Fibroblast of lung (primary cell): ENCODE data around the gene ZNF813. TPM values are rescaled to one million over a fixed set of nuclear protein-coding genes. Genes with fewer than 3 reads are reported as not detected.

Experiments
- DNase-seq, 2 donors: peaks; one replicate each; pipeline versions ENCODE4 v3.0.0 to v3.0.0-alpha.2; 2010; ENCODE audit warnings: low read depth in 2 of 2
- H2AFZ ChIP-seq: 2 replicates; pipeline ENCODE4 v1.5.1; 2012; ENCODE audit warnings: low read length, control low read depth, inconsistent platforms
- H3K27ac ChIP-seq: 2 replicates; pipeline ENCODE4 v1.5.1; 2011; ENCODE audit warnings: low read length, control low read depth; ENCODE audit not compliant: insufficient read depth
- H3K27me3 ChIP-seq: 2 replicates; pipeline ENCODE4 v1.5.1; 2011; ENCODE audit warnings: mild to moderate bottlenecking, low read length; ENCODE audit not compliant: control insufficient read depth, insufficient read depth
- H3K36me3 ChIP-seq: 2 replicates; pipeline ENCODE4 v1.5.1; 2011; ENCODE audit warnings: low read length; ENCODE audit not compliant: control insufficient read depth, insufficient read depth
- H3K4me1 ChIP-seq: 2 replicates; pipeline ENCODE4 v1.5.1; 2011; ENCODE audit warnings: low read length; ENCODE audit not compliant: control insufficient read depth, insufficient read depth; ENCODE audit errors: extremely low read depth
- H3K4me2 ChIP-seq: 2 replicates; pipeline ENCODE4 v1.5.1; 2011; ENCODE audit warnings: low read length, control low read depth; ENCODE audit not compliant: insufficient read depth; ENCODE audit errors: extremely low read depth
- H3K4me3 ChIP-seq, 4 experiments: fragments of 200-600 bp in 1 of 4; sonication (generic) in 1 of 4; replicated peaks in 1 of 4; 2 replicates each; pipeline ENCODE4 v1.5.1; 2011 to 2016; ENCODE audit warnings: low read length in 4 of 4, low read depth in 3 of 4, mild to moderate bottlenecking in 3 of 4, control low read depth in 2 of 4, inconsistent platforms in 1 of 4, mixed read lengths in 1 of 4; ENCODE audit not compliant: insufficient read depth in 1 of 4; ENCODE audit errors: control extremely low read depth in 1 of 4
- H3K79me2 ChIP-seq: 2 replicates; pipeline ENCODE4 v1.5.1; 2012; ENCODE audit warnings: mild to moderate bottlenecking, low read length, inconsistent platforms; ENCODE audit not compliant: control insufficient read depth, insufficient read depth
- H3K9ac ChIP-seq: 2 replicates; pipeline ENCODE4 v1.5.1; 2011; ENCODE audit warnings: mild to moderate bottlenecking, low read length, control low read depth; ENCODE audit not compliant: insufficient read depth
- H3K9me3 ChIP-seq: 2 replicates; pipeline ENCODE4 v1.5.1; 2012; ENCODE audit warnings: low read depth, low read length; ENCODE audit not compliant: control insufficient read depth, insufficient read depth
- H4K20me1 ChIP-seq: 2 replicates; pipeline ENCODE4 v1.5.1; 2011; ENCODE audit warnings: low read length; ENCODE audit not compliant: control insufficient read depth, insufficient read depth; ENCODE audit errors: extremely low read depth
- CTCF ChIP-seq, 2 donors: IDR thresholded peaks in 1 of 2; conservative IDR thresholded peaks in 1 of 2; 1 replicate in 1 of 2; 2 replicates in 1 of 2; pipeline ENCODE4 v1.5.1; 2011 to 2012; ENCODE audit warnings: low read length in 2 of 2, control low read depth in 1 of 2, inconsistent platforms in 1 of 2, low read depth in 1 of 2, mild to moderate bottlenecking in 1 of 2
- EZH2 ChIP-seq: IDR thresholded peaks from 2 replicates; pipeline ENCODE4 v1.5.1; 2012; ENCODE audit warnings: low read length, control low read depth, mild to moderate bottlenecking; ENCODE audit errors: missing control alignments
- polyA plus RNA-seq, 2 donors: library from polyadenylated mRNA; depleted of rRNA in 1 of 2; stranded (reverse) in 1 of 2; unstranded in 1 of 2; fragments of >200 nt; gene quantifications; 2 replicates each; pipeline ENCODE4 v1.2.1, GENCODE V29; 2011 to 2012; ENCODE audit warnings: missing spikeins in 1 of 2
- total RNA-seq: library from RNA; depleted of rRNA; stranded (reverse); fragments of >200 nt; gene quantifications from 2 replicates; pipeline ENCODE4 v1.2.1, GENCODE V29; 2014

Gene ZNF813
- total and polyA plus RNA-seq, 2 donors (not counting 1 experiment from before 2014, with no cell fraction given) = 1.8 to 3.6 TPM

GRCh38 chr19:53531457-53531856 is 63.9 kb downstream of the ZNF813 start:
- H3K4me3 ChIP-seq = no peak overlapping the region
- no peak overlapping the region for H3K9ac ChIP-seq
- no peak overlapping the region for H3K4me2 ChIP-seq
- H3K9me3 ChIP-seq = no peaks in the 10 kb centered on the region
- DNase-seq = no peak
- no peak overlapping the region for H3K27ac ChIP-seq
- H4K20me1 ChIP-seq = no peaks in the 10 kb centered on the region
- H3K4me1 ChIP-seq = no peaks in the 10 kb centered on the region
- no peak overlapping the region for H2AFZ ChIP-seq
- no peaks in the 10 kb centered on the region for H3K27me3 ChIP-seq
- TF ChIP-seq EZH2 = no peak
- TF ChIP-seq CTCF (conservative IDR thresholded peaks at IDR 0.05 in 1 of 2, IDR thresholded peaks at IDR 0.05 in 1 of 2; ENCODE audit: low read depth in 1 of 2, low read length in 2 of 2) = no peak
- H3K36me3 ChIP-seq = no peaks in the 10 kb centered on the region
- no peaks in the 10 kb centered on the region for H3K79me2 ChIP-seq

DNA sequence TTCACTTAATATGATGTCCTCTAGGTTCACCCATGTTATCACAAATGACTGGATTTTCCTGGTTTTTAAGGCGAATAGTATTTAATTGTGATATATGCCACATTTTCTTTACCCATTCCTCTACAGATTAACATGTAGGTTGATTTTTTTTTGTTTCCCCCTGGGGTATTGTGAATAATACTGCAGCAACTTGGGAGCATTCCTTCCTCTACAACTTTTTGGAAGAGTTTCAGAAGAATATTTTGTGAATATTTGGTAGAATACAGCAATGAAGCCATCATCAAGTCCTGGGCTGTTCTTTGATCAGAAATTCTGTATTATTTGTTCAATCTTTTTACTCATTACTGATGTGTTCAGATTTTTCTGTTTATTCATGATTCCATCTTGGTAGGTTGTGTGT is 64.8 kb downstream of the ZNF813 start:
- TF ChIP-seq EZH2 (no peak), CTCF (conservative IDR thresholded peaks at IDR 0.05 in 1 of 2, IDR thresholded peaks at IDR 0.05 in 1 of 2; ENCODE audit: low read depth in 1 of 2, low read length in 2 of 2) (no peak)
- H4K20me1 ChIP-seq = no peaks in the 10 kb centered on the region
- no peaks in the 10 kb centered on the region for H3K9me3 ChIP-seq
- no peak overlapping the region for H3K4me2 ChIP-seq
- H3K4me1 ChIP-seq = no peaks in the 10 kb centered on the region
- no peak overlapping the region for H2AFZ ChIP-seq
- H3K36me3 ChIP-seq = no peaks in the 10 kb centered on the region
- H3K9ac ChIP-seq = no peak overlapping the region
- H3K79me2 ChIP-seq = no peaks in the 10 kb centered on the region
- H3K4me3 ChIP-seq = no peak overlapping the region
- H3K27me3 ChIP-seq = no peaks in the 10 kb centered on the region
- H3K27ac ChIP-seq = no peak overlapping the region
- no peak for DNase-seq

DNA sequence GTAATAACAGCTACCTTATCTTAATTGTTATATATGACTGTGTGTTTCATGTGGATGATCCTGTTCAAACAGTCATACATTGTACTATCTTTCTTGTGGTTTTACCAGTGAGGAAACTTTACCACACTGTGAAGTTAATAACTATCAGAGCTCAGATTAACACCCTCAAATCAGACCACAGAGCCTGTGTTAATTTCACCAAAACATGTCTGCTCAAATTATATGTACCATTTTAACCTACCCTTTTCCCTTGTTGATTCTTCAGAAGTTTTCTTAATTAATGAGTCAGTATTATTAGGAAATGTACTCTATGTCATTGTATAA is 68.7 kb downstream of the ZNF813 start:
- peaks cover 5% of the 10 kb centered on the region for H3K79me2 ChIP-seq
- H3K4me2 ChIP-seq = no peak overlapping the region
- no peaks in the 10 kb centered on the region for H3K36me3 ChIP-seq
- H3K27me3 ChIP-seq = no peaks in the 10 kb centered on the region
- no peaks in the 10 kb centered on the region for H3K4me1 ChIP-seq
- no peaks in the 10 kb centered on the region for H4K20me1 ChIP-seq
- H3K9me3 ChIP-seq = no peaks in the 10 kb centered on the region
- H2AFZ ChIP-seq = no peak overlapping the region
- no peak overlapping the region for H3K9ac ChIP-seq
- H3K4me3 ChIP-seq = no peak overlapping the region
- no peak for TF ChIP-seq CTCF (conservative IDR thresholded peaks at IDR 0.05 in 1 of 2, IDR thresholded peaks at IDR 0.05 in 1 of 2; ENCODE audit: low read depth in 1 of 2, low read length in 2 of 2)
- no peak for TF ChIP-seq EZH2
- no peak for DNase-seq
- H3K27ac ChIP-seq = no peak overlapping the region
